Mesendoderm (in vitro differentiated cells): ENCODE results near the gene LUC7L.

Experiments
- DNase-seq: peaks from one replicate; pipeline ENCODE4 v3.0.0; 2013
- H2AK5ac ChIP-seq: 2 replicates; pipeline ENCODE4 v1.6.1; 2013; ENCODE audit warnings: low read length, inconsistent platforms
- H2BK120ac ChIP-seq: 2 replicates; pipeline ENCODE4 v1.6.1; 2013; ENCODE audit warnings: low read depth, mild to moderate bottlenecking, low read length, moderate library complexity, mixed read lengths
- H2BK15ac ChIP-seq: replicated peaks from 2 replicates; pipeline ENCODE4 v1.6.1; 2013; ENCODE audit warnings: low read depth, mild to moderate bottlenecking, moderate library complexity
- H2BK5ac ChIP-seq: 2 replicates; pipeline ENCODE4 v1.6.1; 2013; ENCODE audit warnings: low read length, inconsistent platforms
- H3K18ac ChIP-seq: 2 replicates; pipeline ENCODE4 v1.6.1; 2013; ENCODE audit warnings: mild to moderate bottlenecking, low read length, mixed read lengths
- H3K23ac ChIP-seq: one replicate; pipeline ENCODE4 v1.6.1; 2013; ENCODE audit warnings: low read length
- H3K27ac ChIP-seq: 2 replicates; pipeline ENCODE4 v1.5.1; 2013; ENCODE audit warnings: low read depth, mild to moderate bottlenecking, inconsistent platforms, low read length, moderate library complexity
- H3K27me3 ChIP-seq: 2 replicates; pipeline ENCODE4 v1.6.1; 2013; ENCODE audit warnings: low read length, control low read depth, mild to moderate bottlenecking, inconsistent platforms; ENCODE audit not compliant: insufficient read depth, poor library complexity
- H3K36me3 ChIP-seq: 2 replicates; pipeline ENCODE4 v1.6.1; 2013; ENCODE audit warnings: low read length, inconsistent platforms; ENCODE audit not compliant: control insufficient read depth, insufficient read depth
- H3K4ac ChIP-seq: one replicate; pipeline ENCODE4 v1.6.1; 2013; ENCODE audit warnings: low read depth, mild to moderate bottlenecking, low read length, moderate library complexity
- H3K4me1 ChIP-seq: 2 replicates; pipeline ENCODE4 v1.6.1; 2013; ENCODE audit warnings: low read depth, low read length, inconsistent platforms; ENCODE audit not compliant: control insufficient read depth
- H3K4me2 ChIP-seq: 2 replicates; pipeline ENCODE4 v1.6.1; 2013; ENCODE audit warnings: low read length
- H3K4me3 ChIP-seq: 2 replicates; pipeline ENCODE4 v1.5.1; 2013; ENCODE audit warnings: mild to moderate bottlenecking, low read length
- H3K56ac ChIP-seq: one replicate; pipeline ENCODE4 v1.6.1; 2013; ENCODE audit warnings: low read length
- H3K79me1 ChIP-seq: 2 replicates; pipeline ENCODE4 v1.6.1; 2013; ENCODE audit warnings: low read length, inconsistent platforms
- H3K79me2 ChIP-seq: 2 replicates; pipeline ENCODE4 v1.6.1; 2013; ENCODE audit warnings: mild to moderate bottlenecking, low read length; ENCODE audit not compliant: control insufficient read depth, insufficient read depth
- H3K9ac ChIP-seq: 2 replicates; pipeline ENCODE4 v1.6.1; 2013; ENCODE audit warnings: low read length, inconsistent platforms
- H4K5ac ChIP-seq: one replicate; pipeline ENCODE4 v1.6.1; 2013; ENCODE audit warnings: low read length
- H4K8ac ChIP-seq: one replicate; pipeline ENCODE4 v1.6.1; 2013; ENCODE audit warnings: low read depth, mild to moderate bottlenecking, control low read depth, low read length, moderate library complexity
- WGBS: extraction: QIAGEN DNeasy Blood & Tissue Kit; methylation state at CpG from one replicate; pipeline ENCODE4 v1.1.7; 2013; ENCODE audit warnings: low lambda C conversion rate, missing lambda C conversion rate; ENCODE audit not compliant: insufficient coverage; ENCODE audit errors: extremely low coverage; 5-methylcytosine and 5-hydroxymethylcytosine counted together

LUC7L gene

DNA sequence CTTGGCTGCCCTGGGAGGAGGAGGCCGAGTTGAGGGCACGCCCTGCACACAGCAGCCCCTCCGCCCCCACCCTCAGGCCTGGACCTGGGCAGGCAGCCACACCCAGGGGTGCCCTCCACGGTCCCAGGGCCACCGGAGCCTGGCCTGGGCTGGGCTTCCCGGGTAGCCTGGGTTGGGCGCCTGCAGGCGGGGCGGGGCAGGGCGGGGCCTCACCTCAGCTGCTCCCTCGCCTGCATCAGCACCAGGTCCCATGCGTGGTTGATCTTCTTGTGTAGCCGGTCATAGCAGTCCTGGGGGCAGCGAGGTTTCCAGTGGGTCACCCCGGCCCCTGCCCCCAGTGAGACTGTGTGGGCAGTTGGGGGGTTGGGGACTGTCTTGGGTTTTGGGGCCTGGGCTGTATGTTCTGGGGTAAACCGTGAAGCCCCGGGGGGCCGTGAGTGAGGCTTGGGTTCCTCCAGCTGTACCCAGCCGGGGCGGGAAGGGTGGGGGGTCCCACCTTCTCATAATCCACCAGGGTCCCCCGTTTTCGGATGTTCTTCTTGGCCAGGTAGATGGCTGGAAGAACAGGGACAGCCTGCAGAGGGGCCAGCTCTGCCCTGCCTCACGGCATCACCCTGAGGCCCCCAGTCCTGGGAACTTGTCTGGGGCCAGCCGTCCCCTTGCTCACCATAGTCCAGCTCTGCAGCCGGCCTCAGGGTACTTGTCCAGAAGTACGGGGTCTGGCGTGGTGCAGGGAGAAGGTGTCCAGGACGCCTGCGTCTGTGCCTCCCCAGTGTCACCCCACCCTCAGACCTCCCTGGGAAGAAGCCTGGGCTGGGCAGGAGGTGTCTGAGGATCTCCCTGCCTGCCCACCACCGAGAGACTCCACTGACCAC is 44.5 kb upstream of the LUC7L start:
- Histone ChIP-seq H3K56ac (no peak overlapping the region), H2BK15ac (no peak overlapping the region), H2BK5ac (no peak overlapping the region), H3K18ac (no peak overlapping the region), H3K36me3 (no peaks in the 10 kb centered on the region), H3K23ac (no peak overlapping the region), H3K27me3 (peaks cover 1% of the 10 kb centered on the region), H3K79me2 (no peaks in the 10 kb centered on the region), H3K79me1 (no peaks in the 10 kb centered on the region), H3K9ac (no peak overlapping the region), H2AK5ac (no peak overlapping the region), H3K4me2 (no peak overlapping the region), H3K4me3 (no peak overlapping the region), H3K4ac (no peak overlapping the region), H3K27ac (no peak overlapping the region), H4K8ac (no peak overlapping the region), H4K5ac (no peak overlapping the region), H2BK120ac (no peak overlapping the region), H3K4me1 (no peaks in the 10 kb centered on the region)
- DNase-seq = no peak
- no CpG with 5 or more reads among the region's 30 CpGs for WGBS

DNA sequence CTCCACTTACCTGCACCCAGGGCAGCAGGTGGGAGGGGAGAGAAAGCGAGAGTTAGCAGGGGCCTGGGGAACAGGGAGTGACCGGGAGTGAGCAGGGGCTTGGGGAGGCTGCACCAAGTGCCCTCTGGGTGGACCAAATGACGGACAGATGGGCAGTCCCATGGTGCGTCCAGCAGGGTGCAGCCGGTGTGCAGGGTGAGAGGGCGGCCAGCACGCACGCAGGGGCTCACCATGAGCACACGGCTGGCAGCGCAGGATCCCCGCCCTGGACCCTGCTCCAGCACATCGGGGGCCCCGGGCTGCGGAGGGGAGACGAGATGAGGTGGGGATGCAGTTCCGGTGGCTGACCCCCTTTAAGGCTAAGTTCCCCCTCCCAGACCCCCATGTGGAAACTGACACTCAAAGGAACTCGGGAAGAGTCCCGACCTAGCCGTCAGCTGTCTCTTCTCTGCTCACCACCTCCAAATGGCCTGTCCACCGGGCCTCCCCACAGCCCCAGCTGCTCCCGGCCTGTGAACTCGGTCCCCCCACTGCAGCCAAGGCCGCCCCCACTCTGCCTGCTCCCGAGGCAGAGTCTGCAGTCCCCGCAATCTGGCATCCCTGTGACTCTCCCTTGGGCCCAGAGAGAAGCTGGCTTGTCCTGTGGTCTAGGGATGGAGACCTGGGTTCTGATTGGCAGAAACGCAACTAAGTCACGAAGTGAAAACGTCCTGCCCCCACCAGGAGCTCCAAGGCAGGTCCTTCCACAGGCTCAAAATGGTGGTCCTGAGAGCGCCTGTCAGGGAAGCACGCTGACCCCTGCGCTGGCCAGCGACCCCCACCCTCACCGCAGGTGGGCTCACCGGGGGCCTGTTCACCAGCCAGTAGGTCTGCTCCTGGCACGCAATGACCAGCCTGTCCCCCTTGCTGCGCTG is 43.6 kb upstream of the LUC7L start:
- Histone ChIP-seq H2BK5ac (no peak overlapping the region), H3K56ac (no peak overlapping the region), H4K8ac (no peak overlapping the region), H2AK5ac (no peak overlapping the region), H3K23ac (no peak overlapping the region), H3K18ac (no peak overlapping the region), H3K4me3 (no peak overlapping the region), H3K36me3 (no peaks in the 10 kb centered on the region), H3K4me2 (no peak overlapping the region), H3K4me1 (no peaks in the 10 kb centered on the region), H3K27ac (no peak overlapping the region), H3K79me2 (no peaks in the 10 kb centered on the region), H3K27me3 (peaks cover 1% of the 10 kb centered on the region), H3K4ac (no peak overlapping the region), H3K9ac (no peak overlapping the region), H4K5ac (no peak overlapping the region), H2BK15ac (no peak overlapping the region), H2BK120ac (no peak overlapping the region), H3K79me1 (no peaks in the 10 kb centered on the region)
- WGBS = no CpG with 5 or more reads among the region's 36 CpGs
- no peak for DNase-seq

DNA sequence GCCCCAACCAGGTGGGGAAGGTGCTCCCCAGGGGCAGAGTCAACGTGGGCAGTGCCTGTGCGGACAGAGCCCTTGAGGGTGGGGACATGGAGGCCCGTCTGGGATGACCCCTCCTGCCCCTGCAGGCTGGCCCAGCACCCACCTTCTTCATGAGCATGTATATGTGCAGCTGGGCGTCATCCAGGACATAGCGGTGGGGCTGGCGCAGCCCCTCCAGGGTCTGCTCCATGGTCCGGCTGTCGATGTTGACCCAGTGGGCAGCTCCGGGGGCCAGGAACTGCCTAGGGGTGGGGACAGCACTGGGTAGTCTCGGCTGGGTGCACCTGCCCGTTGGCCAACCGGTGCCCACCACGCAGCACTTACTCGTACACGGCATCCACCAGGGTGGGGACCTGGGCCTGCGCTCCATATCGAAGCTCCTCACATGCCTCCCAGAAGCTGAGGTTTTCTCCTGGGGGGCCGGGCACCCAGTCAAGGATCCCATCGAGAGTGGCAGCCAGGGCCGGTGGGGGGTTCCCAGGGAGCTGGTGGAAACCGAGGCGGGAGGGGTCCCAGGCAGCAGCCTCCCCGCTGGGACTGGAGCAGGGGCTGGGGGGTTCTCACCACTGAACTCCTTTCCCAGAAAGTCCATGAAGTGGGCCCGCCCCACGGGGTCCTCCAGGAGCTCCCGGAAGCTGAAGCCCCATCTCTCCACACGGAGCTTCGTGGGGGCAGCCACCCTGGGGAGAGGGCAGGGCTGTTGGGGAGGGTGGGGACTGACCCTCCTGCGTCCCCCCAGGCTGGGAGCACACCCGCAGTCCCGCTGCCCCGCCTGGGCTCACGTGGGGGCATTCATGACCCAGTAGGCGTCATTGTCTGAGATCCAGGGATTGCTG is 41.4 kb upstream of the LUC7L start:
- Histone ChIP-seq H3K27ac (no peak overlapping the region), H3K79me1 (no peaks in the 10 kb centered on the region), H2AK5ac (no peak overlapping the region), H3K4me1 (no peaks in the 10 kb centered on the region), H3K4ac (no peak overlapping the region), H4K8ac (no peak overlapping the region), H3K4me2 (no peak overlapping the region), H3K56ac (no peak overlapping the region), H3K79me2 (no peaks in the 10 kb centered on the region), H4K5ac (no peak overlapping the region), H3K9ac (no peak overlapping the region), H3K4me3 (no peak overlapping the region), H2BK15ac (no peak overlapping the region), H3K18ac (no peak overlapping the region), H2BK5ac (no peak overlapping the region), H3K27me3 (peaks cover 1% of the 10 kb centered on the region), H3K23ac (no peak overlapping the region), H2BK120ac (no peak overlapping the region), H3K36me3 (no peaks in the 10 kb centered on the region)
- DNase-seq = no peak
- no CpG with 5 or more reads among the region's 34 CpGs for WGBS

DNA sequence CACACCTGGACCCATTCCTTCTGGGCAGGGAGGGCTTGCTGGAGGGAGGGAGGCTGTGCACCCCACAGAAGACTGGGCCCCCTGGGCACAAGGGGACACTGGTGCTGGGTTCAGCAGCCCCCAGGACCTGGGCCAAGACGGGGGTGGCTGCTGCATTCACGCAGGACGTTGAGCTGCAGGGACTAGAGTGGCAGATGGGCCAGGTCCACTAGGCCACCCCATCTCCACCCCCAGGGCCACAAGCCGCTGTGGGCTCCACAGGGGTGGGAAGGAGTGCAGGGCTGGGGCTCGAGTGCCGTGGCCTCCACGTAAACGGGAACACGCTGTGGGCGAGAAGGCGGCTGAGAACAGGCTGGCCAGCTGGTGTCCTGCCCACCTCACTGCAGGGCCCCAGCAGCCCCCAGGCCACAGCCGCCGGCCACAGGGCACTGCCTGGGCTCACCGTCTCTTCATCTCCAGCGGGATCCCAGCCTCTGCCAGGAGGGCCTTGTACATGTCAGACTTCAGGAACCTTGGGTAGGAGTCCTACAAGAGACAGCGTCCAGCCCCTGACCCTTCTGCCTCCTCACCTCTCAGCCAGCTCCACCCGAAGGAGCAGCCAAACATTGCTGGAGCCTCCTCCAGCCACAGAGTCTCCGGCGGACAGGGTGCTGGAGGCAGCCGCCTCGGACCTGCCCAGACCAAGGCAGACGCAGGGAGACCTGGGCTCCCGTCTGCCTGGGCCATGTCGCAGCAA is 40.0 kb upstream of the LUC7L start:
- no peak for DNase-seq
- Histone ChIP-seq H3K23ac (no peak overlapping the region), H2AK5ac (no peak overlapping the region), H3K56ac (no peak overlapping the region), H2BK15ac (no peak overlapping the region), H2BK5ac (no peak overlapping the region), H3K27me3 (no peaks in the 10 kb centered on the region), H3K79me2 (no peaks in the 10 kb centered on the region), H3K4me1 (no peaks in the 10 kb centered on the region), H3K36me3 (no peaks in the 10 kb centered on the region), H3K9ac (no peak overlapping the region), H2BK120ac (no peak overlapping the region), H3K27ac (no peak overlapping the region), H4K5ac (no peak overlapping the region), H3K4ac (no peak overlapping the region), H4K8ac (no peak overlapping the region), H3K4me2 (no peak overlapping the region), H3K18ac (no peak overlapping the region), H3K4me3 (no peak overlapping the region), H3K79me1 (no peaks in the 10 kb centered on the region)
- no CpG with 5 or more reads among the region's 24 CpGs for WGBS
